Measurements from ENCODE around the gene BUD23. TPM values are rescaled to one million over a fixed set of nuclear protein-coding genes. Genes with fewer than 3 reads are reported as not detected.
A peak's percentile ranks its signal among the peaks of the same experiment; 100 is the strongest.

The BUD23 gene
- total and polyA plus RNA-seq, 9 of the 15 experiments (the other 6 are each of a cell fraction or from before 2014, with no cell fraction given): 79.5 to 270 (median 150) TPM

DNA sequence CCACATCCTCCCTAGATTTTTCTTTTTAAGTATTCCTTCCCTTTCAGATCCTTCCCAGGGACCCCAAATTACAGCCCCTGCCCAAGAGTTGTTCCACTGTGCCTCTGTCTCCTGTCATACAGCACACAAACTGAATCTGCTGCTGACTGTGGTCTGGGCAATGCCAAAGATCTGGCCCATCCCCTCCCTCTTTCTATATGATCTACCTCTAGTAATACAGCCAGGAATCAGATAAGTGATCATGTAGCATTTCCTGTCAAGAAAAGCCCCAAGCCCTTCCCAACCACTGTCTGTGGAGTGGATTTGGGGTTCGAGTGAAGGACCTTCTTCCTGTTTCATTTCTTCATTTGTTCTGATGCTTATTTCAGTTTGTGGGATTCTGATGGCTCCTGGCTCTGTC is 29.4 kb downstream of the BUD23 start (continued):
- TF ChIP-seq, protein P1, sequence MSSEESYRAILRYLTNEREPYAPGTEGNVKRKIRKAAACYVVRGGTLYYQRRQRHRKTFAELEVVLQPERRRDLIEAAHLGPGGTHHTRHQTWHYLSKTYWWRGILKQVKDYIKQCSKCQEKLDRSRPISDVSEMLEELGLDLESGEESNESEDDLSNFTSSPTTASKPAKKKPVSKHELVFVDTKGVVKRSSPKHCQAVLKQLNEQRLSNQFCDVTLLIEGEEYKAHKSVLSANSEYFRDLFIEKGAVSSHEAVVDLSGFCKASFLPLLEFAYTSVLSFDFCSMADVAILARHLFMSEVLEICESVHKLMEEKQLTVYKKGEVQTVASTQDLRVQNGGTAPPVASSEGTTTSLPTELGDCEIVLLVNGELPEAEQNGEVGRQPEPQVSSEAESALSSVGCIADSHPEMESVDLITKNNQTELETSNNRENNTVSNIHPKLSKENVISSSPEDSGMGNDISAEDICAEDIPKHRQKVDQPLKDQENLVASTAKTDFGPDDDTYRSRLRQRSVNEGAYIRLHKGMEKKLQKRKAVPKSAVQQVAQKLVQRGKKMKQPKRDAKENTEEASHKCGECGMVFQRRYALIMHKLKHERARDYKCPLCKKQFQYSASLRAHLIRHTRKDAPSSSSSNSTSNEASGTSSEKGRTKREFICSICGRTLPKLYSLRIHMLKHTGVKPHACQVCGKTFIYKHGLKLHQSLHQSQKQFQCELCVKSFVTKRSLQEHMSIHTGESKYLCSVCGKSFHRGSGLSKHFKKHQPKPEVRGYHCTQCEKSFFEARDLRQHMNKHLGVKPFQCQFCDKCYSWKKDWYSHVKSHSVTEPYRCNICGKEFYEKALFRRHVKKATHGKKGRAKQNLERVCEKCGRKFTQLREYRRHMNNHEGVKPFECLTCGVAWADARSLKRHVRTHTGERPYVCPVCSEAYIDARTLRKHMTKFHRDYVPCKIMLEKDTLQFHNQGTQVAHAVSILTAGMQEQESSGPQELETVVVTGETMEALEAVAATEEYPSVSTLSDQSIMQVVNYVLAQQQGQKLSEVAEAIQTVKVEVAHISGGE (CRISPR knock-in tag; IDR thresholded peaks at IDR 0.05): no peak
- TF ChIP-seq RUNX1 (IDR thresholded peaks at IDR 0.05; ENCODE audit: low read depth) (no peak), KLF10 (CRISPR knock-in tag; IDR thresholded peaks at IDR 0.05) (no peak), ZNF212 (CRISPR knock-in tag; IDR thresholded peaks at IDR 0.05) (no peak), HSF4 (CRISPR knock-in tag; IDR thresholded peaks at IDR 0.05; ENCODE audit: borderline replicate concordance) (no peak), ZNF644 (tag; IDR thresholded peaks at IDR 0.05; ENCODE audit: low read depth) (no peak), NFRKB (IDR thresholded peaks at IDR 0.05; ENCODE audit: low read depth) (no peak), RBM25 (IDR thresholded peaks at IDR 0.05; ENCODE audit: low read depth, low read length, severe bottlenecking) (peak; percentile 97), CREB1 (IDR thresholded peaks at IDR 0.05) (no peak), CREB1 (CRISPR knock-in tag; IDR thresholded peaks at IDR 0.05) (no peak), TAF15 (IDR thresholded peaks at IDR 0.05; ENCODE audit: low read depth, low read length) (no peak), CEBPG (CRISPR knock-in tag; IDR thresholded peaks at IDR 0.05) (no peak), CEBPG (tag; conservative IDR thresholded peaks at IDR 0.05 in 1 of 2, IDR thresholded peaks at IDR 0.05 in 1 of 2) (no peak), SMARCA5 (IDR thresholded peaks at IDR 0.05) (peak; percentile 78; the same call in 1 of the 2 replicates), SP2 (IDR thresholded peaks at IDR 0.05; ENCODE audit: extremely low read depth, low read depth, low read length, poor library complexity, severe bottlenecking) (no peak), ZFP30 (CRISPR knock-in tag; IDR thresholded peaks at IDR 0.05; ENCODE audit: borderline replicate concordance) (no peak)
- TF ChIP-seq, protein P2, sequence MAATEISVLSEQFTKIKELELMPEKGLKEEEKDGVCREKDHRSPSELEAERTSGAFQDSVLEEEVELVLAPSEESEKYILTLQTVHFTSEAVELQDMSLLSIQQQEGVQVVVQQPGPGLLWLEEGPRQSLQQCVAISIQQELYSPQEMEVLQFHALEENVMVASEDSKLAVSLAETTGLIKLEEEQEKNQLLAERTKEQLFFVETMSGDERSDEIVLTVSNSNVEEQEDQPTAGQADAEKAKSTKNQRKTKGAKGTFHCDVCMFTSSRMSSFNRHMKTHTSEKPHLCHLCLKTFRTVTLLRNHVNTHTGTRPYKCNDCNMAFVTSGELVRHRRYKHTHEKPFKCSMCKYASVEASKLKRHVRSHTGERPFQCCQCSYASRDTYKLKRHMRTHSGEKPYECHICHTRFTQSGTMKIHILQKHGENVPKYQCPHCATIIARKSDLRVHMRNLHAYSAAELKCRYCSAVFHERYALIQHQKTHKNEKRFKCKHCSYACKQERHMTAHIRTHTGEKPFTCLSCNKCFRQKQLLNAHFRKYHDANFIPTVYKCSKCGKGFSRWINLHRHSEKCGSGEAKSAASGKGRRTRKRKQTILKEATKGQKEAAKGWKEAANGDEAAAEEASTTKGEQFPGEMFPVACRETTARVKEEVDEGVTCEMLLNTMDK (IDR thresholded peaks at IDR 0.05; ENCODE audit: borderline replicate concordance, insufficient read depth, low read depth, low read length, poor library complexity, severe bottlenecking): no peak
- TF ChIP-seq, protein P3, sequence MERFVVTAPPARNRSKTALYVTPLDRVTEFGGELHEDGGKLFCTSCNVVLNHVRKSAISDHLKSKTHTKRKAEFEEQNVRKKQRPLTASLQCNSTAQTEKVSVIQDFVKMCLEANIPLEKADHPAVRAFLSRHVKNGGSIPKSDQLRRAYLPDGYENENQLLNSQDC (CRISPR knock-in tag; IDR thresholded peaks at IDR 0.05): no peak
- TF ChIP-seq, protein P4, sequence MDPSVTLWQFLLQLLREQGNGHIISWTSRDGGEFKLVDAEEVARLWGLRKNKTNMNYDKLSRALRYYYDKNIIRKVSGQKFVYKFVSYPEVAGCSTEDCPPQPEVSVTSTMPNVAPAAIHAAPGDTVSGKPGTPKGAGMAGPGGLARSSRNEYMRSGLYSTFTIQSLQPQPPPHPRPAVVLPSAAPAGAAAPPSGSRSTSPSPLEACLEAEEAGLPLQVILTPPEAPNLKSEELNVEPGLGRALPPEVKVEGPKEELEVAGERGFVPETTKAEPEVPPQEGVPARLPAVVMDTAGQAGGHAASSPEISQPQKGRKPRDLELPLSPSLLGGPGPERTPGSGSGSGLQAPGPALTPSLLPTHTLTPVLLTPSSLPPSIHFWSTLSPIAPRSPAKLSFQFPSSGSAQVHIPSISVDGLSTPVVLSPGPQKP (CRISPR knock-in tag; IDR thresholded peaks at IDR 0.05): no peak
- TF ChIP-seq, protein P5, sequence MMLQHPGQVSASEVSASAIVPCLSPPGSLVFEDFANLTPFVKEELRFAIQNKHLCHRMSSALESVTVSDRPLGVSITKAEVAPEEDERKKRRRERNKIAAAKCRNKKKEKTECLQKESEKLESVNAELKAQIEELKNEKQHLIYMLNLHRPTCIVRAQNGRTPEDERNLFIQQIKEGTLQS (IDR thresholded peaks at IDR 0.05): no peak
- TF ChIP-seq, protein P5 (CRISPR knock-in tag; conservative IDR thresholded peaks at IDR 0.05): no peak
